Measurements from ENCODE around the gene PPP1R9A.

The PPP1R9A gene

GRCh38 chr7:95106401-95106800 lies 199.0 kb downstream of the PPP1R9A start:
- Histone ChIP-seq H3K36me3 (ENCODE audit: insufficient read depth, low read length) (no peaks in the 10 kb centered on the region), H3K4me1 (ENCODE audit: insufficient read depth, low read length) (peaks cover 42% of the 10 kb centered on the region), H3K4me3 (ENCODE audit: low read depth in 1 of 2, low read length in 2 of 2) (no peak overlapping the region), H3K27me3 (ENCODE audit: control insufficient read depth in 1 of 2, insufficient read depth in 2 of 2, low read length in 2 of 2) (no peaks in the 10 kb centered on the region), H3K9ac (ENCODE audit: low read length) (no peak overlapping the region), H3K27ac (ENCODE audit: low read depth, low read length) (peak overlapping the region; percentile 24), H3K9me3 (ENCODE audit: low read length) (no peaks in the 10 kb centered on the region)

- Histone ChIP-seq H3K36me3 (ENCODE audit: insufficient read depth, low read length) (no peaks in the 10 kb centered on the region), H3K4me1 (ENCODE audit: insufficient read depth, low read length) (peaks cover 22% of the 10 kb centered on the region), H3K27me3 (ENCODE audit: control insufficient read depth in 1 of 2, insufficient read depth in 2 of 2, low read length in 2 of 2) (no peaks in the 10 kb centered on the region), H3K9ac (ENCODE audit: low read length) (no peak overlapping the region), H3K27ac (ENCODE audit: low read depth, low read length) (no peak overlapping the region), H3K9me3 (ENCODE audit: low read length) (no peaks in the 10 kb centered on the region), H3K4me3 (ENCODE audit: low read depth in 1 of 2, low read length in 2 of 2) (no peak overlapping the region)
Measured at GRCh38 chr7:95110707-95111106, 203.3 kb downstream of the PPP1R9A start.

GRCh38 chr7:95113590-95113989 lies 206.2 kb downstream of the PPP1R9A start:
- Histone ChIP-seq H3K27ac (ENCODE audit: low read depth, low read length) (no peak overlapping the region), H3K27me3 (ENCODE audit: control insufficient read depth in 1 of 2, insufficient read depth in 2 of 2, low read length in 2 of 2) (no peaks in the 10 kb centered on the region), H3K9me3 (ENCODE audit: low read length) (no peaks in the 10 kb centered on the region)

DNA sequence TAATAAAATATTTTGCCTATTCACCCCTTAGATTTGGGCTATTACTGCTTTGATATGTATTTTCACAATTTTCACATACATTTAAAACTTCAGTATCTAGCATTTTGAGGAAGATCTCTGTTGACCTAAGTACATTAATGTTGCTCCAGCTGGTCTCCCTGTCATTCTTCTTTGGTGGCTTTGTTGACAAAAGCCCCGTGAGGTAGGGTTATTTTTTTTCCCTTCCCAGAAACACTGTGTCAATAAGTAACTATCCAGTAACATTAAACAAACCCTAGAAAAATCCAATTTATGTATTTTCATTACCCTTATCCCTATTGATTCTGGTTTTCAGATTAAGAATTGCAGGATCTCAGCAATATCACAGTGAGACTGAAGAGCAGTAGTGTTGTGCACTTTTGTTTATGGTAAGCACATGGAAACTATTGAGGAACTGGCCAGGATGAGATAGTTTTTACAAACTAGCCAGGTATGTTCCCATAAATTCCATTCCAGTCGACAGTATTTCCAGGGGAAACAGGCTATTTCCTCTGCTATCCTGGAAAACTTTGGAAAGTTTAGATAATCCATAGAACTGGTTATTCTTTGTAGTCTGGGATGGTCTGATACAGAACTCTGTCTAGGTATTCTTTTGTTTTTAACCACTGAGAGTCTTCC lies 218.8 kb downstream of the PPP1R9A start:
- Histone ChIP-seq H3K36me3 (ENCODE audit: insufficient read depth, low read length) (no peaks in the 10 kb centered on the region), H3K9ac (ENCODE audit: low read length) (no peak overlapping the region), H3K4me1 (ENCODE audit: insufficient read depth, low read length) (peaks cover 4% of the 10 kb centered on the region), H3K9me3 (ENCODE audit: low read length) (no peaks in the 10 kb centered on the region), H3K4me3 (ENCODE audit: low read depth in 1 of 2, low read length in 2 of 2) (no peak overlapping the region), H3K27ac (ENCODE audit: low read depth, low read length) (no peak overlapping the region), H3K27me3 (ENCODE audit: control insufficient read depth in 1 of 2, insufficient read depth in 2 of 2, low read length in 2 of 2) (no peaks in the 10 kb centered on the region)

More at GRCh38 chr7:95113590-95113989, 206.2 kb downstream of the PPP1R9A start:
- Histone ChIP-seq H3K9ac (ENCODE audit: low read length) (no peak overlapping the region), H3K36me3 (ENCODE audit: insufficient read depth, low read length) (no peaks in the 10 kb centered on the region), H3K4me3 (ENCODE audit: low read depth in 1 of 2, low read length in 2 of 2) (no peak overlapping the region), H3K4me1 (ENCODE audit: insufficient read depth, low read length) (peaks cover 9% of the 10 kb centered on the region)

GRCh38 chr7:95132500-95132899 lies 225.1 kb downstream of the PPP1R9A start:
- Histone ChIP-seq H3K9me3 (ENCODE audit: low read length) (no peaks in the 10 kb centered on the region), H3K4me1 (ENCODE audit: insufficient read depth, low read length) (no peaks in the 10 kb centered on the region), H3K4me3 (ENCODE audit: low read depth in 1 of 2, low read length in 2 of 2) (no peak overlapping the region), H3K36me3 (ENCODE audit: insufficient read depth, low read length) (no peaks in the 10 kb centered on the region), H3K9ac (ENCODE audit: low read length) (no peak overlapping the region), H3K27ac (ENCODE audit: low read depth, low read length) (no peak overlapping the region), H3K27me3 (ENCODE audit: control insufficient read depth in 1 of 2, insufficient read depth in 2 of 2, low read length in 2 of 2) (no peaks in the 10 kb centered on the region)

DNA sequence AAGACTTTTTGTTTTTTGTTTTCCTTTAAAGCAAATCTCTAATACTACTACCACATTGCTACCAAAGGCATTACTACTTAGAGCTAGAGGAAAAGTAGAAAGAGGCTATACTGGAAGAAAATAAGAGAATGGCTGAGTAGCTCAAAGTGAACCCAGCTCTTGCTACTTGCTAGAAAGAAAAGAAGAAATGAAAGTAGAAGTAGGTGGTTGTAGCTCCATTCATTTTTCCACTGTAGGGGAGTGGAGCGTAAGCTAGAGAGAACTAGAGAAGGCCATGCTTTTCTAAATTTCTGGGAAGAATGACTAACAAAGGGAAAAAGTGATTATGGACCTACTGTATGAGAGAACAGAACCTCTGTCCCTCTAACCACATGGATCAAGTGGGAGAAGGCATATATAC lies 232.5 kb downstream of the PPP1R9A start:
- no peak overlapping the region for H3K27ac ChIP-seq (ENCODE audit: low read depth, low read length)
- H3K9ac ChIP-seq (ENCODE audit: low read length), result no peak overlapping the region
- no peaks in the 10 kb centered on the region for H3K4me1 ChIP-seq (ENCODE audit: insufficient read depth, low read length)
- H3K27me3 ChIP-seq (ENCODE audit: control insufficient read depth in 1 of 2, insufficient read depth in 2 of 2, low read length in 2 of 2), result no peaks in the 10 kb centered on the region
- no peaks in the 10 kb centered on the region for H3K36me3 ChIP-seq (ENCODE audit: insufficient read depth, low read length)
- no peaks in the 10 kb centered on the region for H3K9me3 ChIP-seq (ENCODE audit: low read length)
- H3K4me3 ChIP-seq (ENCODE audit: low read depth in 1 of 2, low read length in 2 of 2), result no peak overlapping the region

GRCh38 chr7:95141755-95142154 lies 234.4 kb downstream of the PPP1R9A start:
- no peaks in the 10 kb centered on the region for H3K36me3 ChIP-seq (ENCODE audit: insufficient read depth, low read length)
- no peak overlapping the region for H3K27ac ChIP-seq (ENCODE audit: low read depth, low read length)

DNA sequence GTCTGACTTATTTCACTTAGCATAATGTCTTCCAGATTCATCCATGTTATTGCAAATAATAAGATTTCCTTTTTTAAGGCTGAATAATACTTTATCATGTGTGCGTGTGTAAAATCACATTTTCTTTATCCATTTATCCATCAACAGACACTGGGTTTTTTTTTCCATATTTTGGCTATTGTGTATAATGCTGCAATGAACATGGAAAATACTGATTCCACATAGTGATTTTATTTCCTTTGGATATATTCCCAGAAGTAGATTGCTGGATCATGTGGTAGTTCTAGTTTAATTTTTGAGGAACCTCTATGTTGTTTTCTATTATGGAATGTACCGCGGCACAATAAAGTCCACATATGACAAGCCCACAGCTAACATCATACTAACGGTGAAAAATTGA lies 236.9 kb downstream of the PPP1R9A start:
- Histone ChIP-seq H3K36me3 (ENCODE audit: insufficient read depth, low read length) (no peaks in the 10 kb centered on the region), H3K4me1 (ENCODE audit: insufficient read depth, low read length) (no peaks in the 10 kb centered on the region), H3K4me3 (ENCODE audit: low read depth in 1 of 2, low read length in 2 of 2) (no peak overlapping the region), H3K9me3 (ENCODE audit: low read length) (no peaks in the 10 kb centered on the region), H3K9ac (ENCODE audit: low read length) (no peak overlapping the region), H3K27me3 (ENCODE audit: control insufficient read depth in 1 of 2, insufficient read depth in 2 of 2, low read length in 2 of 2) (no peaks in the 10 kb centered on the region), H3K27ac (ENCODE audit: low read depth, low read length) (no peak overlapping the region)

More at GRCh38 chr7:95141755-95142154, 234.4 kb downstream of the PPP1R9A start:
- no peaks in the 10 kb centered on the region for H3K9me3 ChIP-seq (ENCODE audit: low read length)
- H3K9ac ChIP-seq (ENCODE audit: low read length), result no peak overlapping the region
- no peak overlapping the region for H3K4me3 ChIP-seq (ENCODE audit: low read depth in 1 of 2, low read length in 2 of 2)
- H3K4me1 ChIP-seq (ENCODE audit: insufficient read depth, low read length), result no peaks in the 10 kb centered on the region
- no peaks in the 10 kb centered on the region for H3K27me3 ChIP-seq (ENCODE audit: control insufficient read depth in 1 of 2, insufficient read depth in 2 of 2, low read length in 2 of 2)

- Histone ChIP-seq H3K27ac (ENCODE audit: low read depth, low read length) (no peak overlapping the region), H3K4me3 (ENCODE audit: low read depth in 1 of 2, low read length in 2 of 2) (no peak overlapping the region), H3K36me3 (ENCODE audit: insufficient read depth, low read length) (no peaks in the 10 kb centered on the region), H3K4me1 (ENCODE audit: insufficient read depth, low read length) (no peaks in the 10 kb centered on the region), H3K9ac (ENCODE audit: low read length) (no peak overlapping the region), H3K27me3 (ENCODE audit: control insufficient read depth in 1 of 2, insufficient read depth in 2 of 2, low read length in 2 of 2) (no peaks in the 10 kb centered on the region), H3K9me3 (ENCODE audit: low read length) (no peaks in the 10 kb centered on the region)
Measured at GRCh38 chr7:95155965-95156364, 248.6 kb downstream of the PPP1R9A start.

DNA sequence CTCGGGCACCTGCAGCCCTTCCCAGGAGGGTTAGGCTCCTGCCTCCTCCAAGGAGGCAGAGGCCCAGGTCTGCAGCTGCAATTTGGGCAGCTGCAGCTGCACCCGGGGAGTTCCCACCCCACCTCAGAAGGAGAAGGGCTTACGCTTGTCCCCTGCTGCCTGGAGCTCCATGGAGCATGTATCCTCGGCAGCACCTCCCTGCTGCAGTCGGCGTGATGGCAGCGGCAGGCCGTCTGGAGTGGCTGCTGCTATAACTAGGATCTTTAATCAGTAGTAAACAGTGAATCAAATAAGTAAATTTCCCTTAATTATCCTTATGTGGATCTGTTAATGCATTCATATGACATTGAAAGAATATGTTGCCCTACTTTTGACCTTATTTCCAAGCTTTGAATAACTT lies 250.0 kb downstream of the PPP1R9A start:
- Histone ChIP-seq H3K27ac (ENCODE audit: low read depth, low read length) (no peak overlapping the region), H3K9ac (ENCODE audit: low read length) (no peak overlapping the region), H3K27me3 (ENCODE audit: control insufficient read depth in 1 of 2, insufficient read depth in 2 of 2, low read length in 2 of 2) (no peaks in the 10 kb centered on the region), H3K4me1 (ENCODE audit: insufficient read depth, low read length) (no peaks in the 10 kb centered on the region), H3K4me3 (ENCODE audit: low read depth in 1 of 2, low read length in 2 of 2) (no peak overlapping the region), H3K9me3 (ENCODE audit: low read length) (no peaks in the 10 kb centered on the region), H3K36me3 (ENCODE audit: insufficient read depth, low read length) (no peaks in the 10 kb centered on the region)

DNA sequence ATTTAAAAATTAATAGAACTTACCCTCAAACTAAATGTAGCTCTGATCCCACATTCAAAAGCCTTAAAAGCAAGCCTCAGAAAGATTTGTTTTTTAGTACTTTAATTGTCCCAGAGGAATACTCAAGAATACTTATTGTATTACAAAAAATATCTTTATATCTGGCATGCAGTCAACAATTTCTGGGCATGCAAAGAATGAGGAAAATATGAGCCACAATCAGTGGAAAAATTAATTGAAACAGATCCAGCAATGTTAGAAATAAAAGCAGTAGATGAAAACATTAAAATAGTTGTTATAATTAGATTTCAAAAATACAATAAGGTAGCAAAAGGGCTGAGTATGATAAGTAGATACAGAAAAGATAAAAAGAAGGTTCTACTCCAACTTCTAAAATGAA lies 262.3 kb downstream of the PPP1R9A start:
- Histone ChIP-seq H3K27me3 (ENCODE audit: control insufficient read depth in 1 of 2, insufficient read depth in 2 of 2, low read length in 2 of 2) (no peaks in the 10 kb centered on the region), H3K4me3 (ENCODE audit: low read depth in 1 of 2, low read length in 2 of 2) (no peak overlapping the region), H3K4me1 (ENCODE audit: insufficient read depth, low read length) (no peaks in the 10 kb centered on the region), H3K27ac (ENCODE audit: low read depth, low read length) (no peak overlapping the region), H3K36me3 (ENCODE audit: insufficient read depth, low read length) (no peaks in the 10 kb centered on the region), H3K9me3 (ENCODE audit: low read length) (no peaks in the 10 kb centered on the region), H3K9ac (ENCODE audit: low read length) (no peak overlapping the region)

- Histone ChIP-seq H3K9me3 (ENCODE audit: low read length) (no peaks in the 10 kb centered on the region), H3K4me1 (ENCODE audit: insufficient read depth, low read length) (no peaks in the 10 kb centered on the region), H3K4me3 (ENCODE audit: low read depth in 1 of 2, low read length in 2 of 2) (no peak overlapping the region), H3K9ac (ENCODE audit: low read length) (no peak overlapping the region), H3K27me3 (ENCODE audit: control insufficient read depth in 1 of 2, insufficient read depth in 2 of 2, low read length in 2 of 2) (no peaks in the 10 kb centered on the region), H3K27ac (ENCODE audit: low read depth, low read length) (no peak overlapping the region), H3K36me3 (ENCODE audit: insufficient read depth, low read length) (no peaks in the 10 kb centered on the region)
Measured at GRCh38 chr7:95172420-95172819, 265.0 kb downstream of the PPP1R9A start.
